ENCODE results near the gene HYDIN. TPM values are rescaled to one million over a fixed set of nuclear protein-coding genes. Genes with fewer than 3 reads are reported as not detected.

HYDIN gene
- not detected for total RNA-seq

DNA sequence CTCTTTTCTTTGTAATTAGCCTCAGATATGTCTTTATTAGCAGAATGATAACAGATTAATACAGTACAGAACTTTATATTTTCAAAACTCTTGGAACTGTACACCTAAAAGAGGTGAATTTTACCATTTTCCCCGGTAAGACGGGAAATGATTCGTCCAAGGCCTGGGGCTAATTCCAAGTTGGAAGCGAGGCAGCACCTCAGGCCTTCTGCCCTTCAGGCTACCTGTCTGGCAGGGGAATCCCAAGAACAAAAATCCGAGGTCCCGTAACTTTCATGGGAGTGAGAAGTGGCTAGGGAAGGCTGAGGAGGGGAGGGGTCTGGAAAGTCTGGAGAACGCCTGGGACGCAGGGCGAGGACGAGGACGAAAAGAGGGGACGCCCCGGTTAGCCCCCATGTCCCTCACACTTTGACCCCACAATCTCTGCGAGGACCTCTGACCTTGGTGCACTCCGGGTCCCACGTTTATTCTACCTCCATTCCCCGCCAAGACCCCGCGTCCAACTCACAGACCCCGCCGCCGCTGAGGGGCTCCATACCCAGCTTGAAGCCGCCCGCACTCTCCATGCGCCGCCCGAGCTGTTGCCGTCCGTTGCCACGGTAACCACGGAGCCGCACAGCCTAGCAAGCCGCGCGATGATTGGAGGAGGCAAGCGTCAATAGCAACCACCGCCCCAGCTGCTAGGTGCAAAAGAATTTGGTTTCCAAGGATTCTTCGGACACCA is at the start of gene HYDIN:
HYDIN (minus strand) TSS at position 601 of the 724 bp plus-strand sequence. CDS start 43,827 bp downstream, outside the sequence.
- H3K27me3 Mint-ChIP-seq: peaks cover 37% of the 10 kb centered on the region
- intact Hi-C loops (cut with micrococcal nuclease): no loop called here
- CTCF ChIA-PET: no interaction called here
- H3K9me3 Mint-ChIP-seq: peaks cover 27% of the 10 kb centered on the region
- ATAC-seq: no peak
- TF ChIP-seq, protein P1, sequence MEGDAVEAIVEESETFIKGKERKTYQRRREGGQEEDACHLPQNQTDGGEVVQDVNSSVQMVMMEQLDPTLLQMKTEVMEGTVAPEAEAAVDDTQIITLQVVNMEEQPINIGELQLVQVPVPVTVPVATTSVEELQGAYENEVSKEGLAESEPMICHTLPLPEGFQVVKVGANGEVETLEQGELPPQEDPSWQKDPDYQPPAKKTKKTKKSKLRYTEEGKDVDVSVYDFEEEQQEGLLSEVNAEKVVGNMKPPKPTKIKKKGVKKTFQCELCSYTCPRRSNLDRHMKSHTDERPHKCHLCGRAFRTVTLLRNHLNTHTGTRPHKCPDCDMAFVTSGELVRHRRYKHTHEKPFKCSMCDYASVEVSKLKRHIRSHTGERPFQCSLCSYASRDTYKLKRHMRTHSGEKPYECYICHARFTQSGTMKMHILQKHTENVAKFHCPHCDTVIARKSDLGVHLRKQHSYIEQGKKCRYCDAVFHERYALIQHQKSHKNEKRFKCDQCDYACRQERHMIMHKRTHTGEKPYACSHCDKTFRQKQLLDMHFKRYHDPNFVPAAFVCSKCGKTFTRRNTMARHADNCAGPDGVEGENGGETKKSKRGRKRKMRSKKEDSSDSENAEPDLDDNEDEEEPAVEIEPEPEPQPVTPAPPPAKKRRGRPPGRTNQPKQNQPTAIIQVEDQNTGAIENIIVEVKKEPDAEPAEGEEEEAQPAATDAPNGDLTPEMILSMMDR (IDR thresholded peaks at IDR 0.05): no peak
- DNase-seq: peak; percentile 53
- H3K36me3 Mint-ChIP-seq (ENCODE audit: low read depth): peaks cover 5% of the 10 kb centered on the region
- H3K27ac Mint-ChIP-seq: no peak within 1 kb of the TSS
- H3K4me3 Mint-ChIP-seq: no peak within 1 kb of the TSS
- POLR2A ChIA-PET: no interaction called here
- no peaks in the 10 kb centered on the region for H3K4me1 Mint-ChIP-seq (ENCODE audit: low read depth)

DNA sequence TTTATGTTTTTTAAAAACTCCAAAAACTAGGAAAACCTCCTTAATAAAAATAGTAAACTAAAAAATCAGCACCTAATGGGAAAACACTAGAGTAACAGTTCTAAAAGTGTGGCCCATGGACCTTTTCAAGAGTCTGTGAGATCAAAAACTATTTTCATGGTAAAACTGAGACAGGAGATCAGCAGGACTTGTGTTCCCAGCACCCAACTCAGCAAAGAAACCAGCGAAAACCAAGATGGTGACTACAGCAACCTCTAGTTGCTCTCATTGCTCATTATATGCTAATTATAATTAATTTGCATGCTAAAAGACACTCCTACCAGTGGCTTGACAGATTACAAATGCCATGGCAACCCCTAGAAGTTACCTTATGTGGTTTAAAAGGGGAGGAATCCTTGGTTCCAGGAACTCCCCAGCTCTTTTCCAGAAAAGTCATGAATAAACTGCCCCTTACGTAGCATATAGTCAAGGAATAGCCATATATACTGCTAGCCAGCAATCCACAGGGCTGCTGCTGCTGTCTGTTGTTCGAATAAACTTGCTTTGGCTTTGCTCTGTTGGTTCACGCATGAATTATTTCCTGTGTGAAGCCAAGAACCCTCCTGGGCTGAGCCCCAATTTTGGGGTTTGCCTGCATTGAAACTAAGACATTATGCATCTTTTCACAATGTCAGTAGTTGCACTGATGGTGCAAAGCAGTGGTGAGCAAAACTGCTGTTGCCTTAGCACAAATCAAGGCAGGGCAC is 46.2 kb upstream of the HYDIN start:
- H3K4me3 Mint-ChIP-seq: no peak overlapping the region
- POLR2A ChIA-PET: no interaction called here
- peaks cover 4% of the 10 kb centered on the region for H3K9me3 Mint-ChIP-seq
- H3K36me3 Mint-ChIP-seq (ENCODE audit: low read depth): peaks cover 3% of the 10 kb centered on the region
- DNase-seq: no peak
- H3K27me3 Mint-ChIP-seq: no peaks in the 10 kb centered on the region
- no peaks in the 10 kb centered on the region for H3K4me1 Mint-ChIP-seq (ENCODE audit: low read depth)
- no peak overlapping the region for H3K27ac Mint-ChIP-seq
- CTCF ChIA-PET: interaction anchor here (0.6 kb wide), 1 partner anchor 35 kb away, joined by 3 read pairs; no protein-coding TSS in a partner anchor
- ATAC-seq: no peak
- intact Hi-C loops (cut with micrococcal nuclease): no loop called here
- TF ChIP-seq, protein P1 (IDR thresholded peaks at IDR 0.05): no peak

DNA sequence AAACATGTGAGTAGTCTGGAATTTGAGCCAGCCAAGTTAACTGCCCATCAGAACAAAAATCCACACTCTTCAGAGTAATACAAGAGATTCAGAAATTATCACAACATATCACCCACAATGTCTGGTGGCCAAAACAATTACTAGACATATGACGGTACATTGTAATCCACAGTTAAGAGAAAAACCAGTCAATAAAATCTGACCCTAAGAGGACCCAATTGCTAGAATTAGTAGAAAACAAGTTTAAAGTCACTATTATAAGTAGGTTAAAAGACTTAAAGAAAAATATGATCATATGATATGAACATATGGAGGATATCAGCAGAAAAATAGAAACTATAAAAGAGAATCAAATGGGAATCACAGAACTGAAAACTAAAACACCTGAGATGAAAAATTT is 42.9 kb upstream of the HYDIN start:
- peaks cover 4% of the 10 kb centered on the region for H3K9me3 Mint-ChIP-seq
- ChIA-PET CTCF (no interaction called here), POLR2A (interaction anchor here (0.7 kb wide), 1 partner anchor 16 kb away, joined by 3 read pairs; the partner anchor contains the start of gene CMTR2)
- ATAC-seq (no peak), DNase-seq (no peak)
- intact Hi-C loops (cut with micrococcal nuclease): no loop called here
- TF ChIP-seq, protein P1 (IDR thresholded peaks at IDR 0.05): no peak
- H3K4me1 Mint-ChIP-seq (ENCODE audit: low read depth): no peaks in the 10 kb centered on the region
- no peak overlapping the region for H3K4me3 Mint-ChIP-seq
- H3K27ac Mint-ChIP-seq: no peak overlapping the region
- peaks cover 5% of the 10 kb centered on the region for H3K27me3 Mint-ChIP-seq
- H3K36me3 Mint-ChIP-seq (ENCODE audit: low read depth): no peaks in the 10 kb centered on the region

DNA sequence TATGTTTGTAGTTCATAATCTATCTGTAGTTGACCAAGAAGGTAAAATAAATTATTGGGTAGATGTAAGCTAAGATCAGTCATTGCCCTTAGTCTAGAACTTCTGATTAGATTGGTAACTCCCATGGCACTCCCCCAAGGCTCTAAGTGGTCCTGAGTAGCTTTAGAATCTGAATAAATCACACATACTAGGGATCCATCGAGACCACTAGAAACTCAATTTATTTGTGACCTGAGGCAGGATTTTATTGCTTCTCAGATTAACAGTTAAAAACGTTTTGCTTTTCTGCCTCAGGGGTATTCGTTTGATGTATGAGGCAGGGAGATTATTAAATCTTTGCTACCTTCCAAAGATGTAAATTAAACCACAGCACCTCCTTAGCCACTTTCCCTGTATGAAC is 33.8 kb upstream of the HYDIN start:
- no peaks in the 10 kb centered on the region for H3K9me3 Mint-ChIP-seq
- ATAC-seq (no peak), DNase-seq (no peak)
- no peak overlapping the region for H3K27ac Mint-ChIP-seq
- peaks cover 39% of the 10 kb centered on the region for H3K27me3 Mint-ChIP-seq
- H3K4me1 Mint-ChIP-seq (ENCODE audit: low read depth): no peaks in the 10 kb centered on the region
- ChIA-PET CTCF (no interaction called here), POLR2A (no interaction called here)
- no peak overlapping the region for H3K4me3 Mint-ChIP-seq
- intact Hi-C loops (cut with micrococcal nuclease): no loop called here
- TF ChIP-seq, protein P1 (IDR thresholded peaks at IDR 0.05): no peak
- H3K36me3 Mint-ChIP-seq (ENCODE audit: low read depth): no peaks in the 10 kb centered on the region

DNA sequence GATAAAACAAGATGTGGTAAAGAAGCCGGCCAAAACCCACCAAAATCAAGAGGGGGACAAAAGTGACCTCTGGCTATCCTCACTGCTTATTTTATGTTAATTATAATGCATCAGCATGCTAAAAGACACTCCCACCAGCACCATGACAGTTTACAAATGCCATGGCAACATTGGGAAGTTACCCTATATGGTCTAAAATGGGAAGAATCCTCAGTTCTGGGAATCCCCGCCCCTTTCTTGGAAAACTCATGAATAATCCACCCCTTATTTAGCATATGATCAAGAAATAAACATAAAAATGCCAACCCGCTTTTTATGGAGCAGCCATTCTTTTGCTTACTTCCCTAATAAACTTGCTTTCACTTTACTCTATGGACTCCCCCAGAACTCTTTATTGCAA is 33.1 kb upstream of the HYDIN start:
- Mint-ChIP-seq H3K27ac (no peak overlapping the region), H3K27me3 (peaks cover 35% of the 10 kb centered on the region), H3K4me1 (ENCODE audit: low read depth) (no peaks in the 10 kb centered on the region), H3K4me3 (no peak overlapping the region), H3K9me3 (no peaks in the 10 kb centered on the region), H3K36me3 (ENCODE audit: low read depth) (no peaks in the 10 kb centered on the region)
- no peak for ATAC-seq
- intact Hi-C loops (cut with micrococcal nuclease): no loop called here
- TF ChIP-seq, protein P1 (IDR thresholded peaks at IDR 0.05): no peak
- ChIA-PET POLR2A (no interaction called here), CTCF (no interaction called here)
- no peak for DNase-seq
